MM.1S (cell line): ENCODE data around the gene FAM234A.

Source experiments
- EZH2 ChIP-seq: fragments of 300-600 bp; sonication (generic); optimal IDR thresholded peaks from 2 replicates; pipeline ENCODE3; 2017; ENCODE audit warnings: low read depth, mild to moderate bottlenecking, antibody characterized with exemption, low read length, mixed read lengths
- TF ChIP-seq, protein P1 (sequence below): fragments of 300-600 bp; sonication (generic); IDR thresholded peaks from 2 replicates; pipeline ENCODE4 v1.5.1; 2016; ENCODE audit warnings: antibody characterized with exemption, low read length, mixed read lengths

DNA sequence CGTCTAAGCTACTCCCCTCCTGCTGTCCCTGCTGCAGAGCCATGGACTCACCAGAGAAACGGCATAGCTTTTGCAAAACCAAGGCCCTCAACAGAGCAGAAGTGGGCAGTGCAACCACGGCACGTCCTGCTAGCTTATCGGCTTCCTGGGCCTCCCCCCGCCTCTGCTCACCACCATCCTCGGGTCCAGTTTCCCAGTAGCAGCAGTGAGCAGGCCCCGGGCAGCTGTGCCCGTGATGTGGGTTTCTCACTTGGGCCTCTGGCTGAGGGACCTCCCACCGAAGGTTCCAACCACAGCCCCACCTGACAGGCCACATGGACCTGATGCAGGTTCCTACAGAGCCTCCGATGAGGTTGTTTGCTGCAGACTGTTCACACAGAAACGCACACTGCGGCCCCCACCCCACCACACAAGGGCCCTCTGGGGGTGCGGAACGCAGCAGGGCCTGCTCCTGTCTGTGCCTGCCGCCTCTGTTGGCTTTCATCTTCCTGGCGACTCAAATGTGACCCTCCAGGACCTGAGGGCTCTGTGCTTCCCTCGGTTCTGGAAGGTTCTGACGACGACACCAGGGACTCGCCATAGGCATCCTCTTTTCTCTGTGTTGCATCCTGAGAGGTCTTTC is 73.2 kb downstream of the FAM234A start:
- no peak for TF ChIP-seq EZH2
- TF ChIP-seq, protein P1, sequence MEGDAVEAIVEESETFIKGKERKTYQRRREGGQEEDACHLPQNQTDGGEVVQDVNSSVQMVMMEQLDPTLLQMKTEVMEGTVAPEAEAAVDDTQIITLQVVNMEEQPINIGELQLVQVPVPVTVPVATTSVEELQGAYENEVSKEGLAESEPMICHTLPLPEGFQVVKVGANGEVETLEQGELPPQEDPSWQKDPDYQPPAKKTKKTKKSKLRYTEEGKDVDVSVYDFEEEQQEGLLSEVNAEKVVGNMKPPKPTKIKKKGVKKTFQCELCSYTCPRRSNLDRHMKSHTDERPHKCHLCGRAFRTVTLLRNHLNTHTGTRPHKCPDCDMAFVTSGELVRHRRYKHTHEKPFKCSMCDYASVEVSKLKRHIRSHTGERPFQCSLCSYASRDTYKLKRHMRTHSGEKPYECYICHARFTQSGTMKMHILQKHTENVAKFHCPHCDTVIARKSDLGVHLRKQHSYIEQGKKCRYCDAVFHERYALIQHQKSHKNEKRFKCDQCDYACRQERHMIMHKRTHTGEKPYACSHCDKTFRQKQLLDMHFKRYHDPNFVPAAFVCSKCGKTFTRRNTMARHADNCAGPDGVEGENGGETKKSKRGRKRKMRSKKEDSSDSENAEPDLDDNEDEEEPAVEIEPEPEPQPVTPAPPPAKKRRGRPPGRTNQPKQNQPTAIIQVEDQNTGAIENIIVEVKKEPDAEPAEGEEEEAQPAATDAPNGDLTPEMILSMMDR, result no peak
